SU-DHL-6 (cell line): ENCODE results near the gene LRRTM3.

ENCODE experiments used
- H2AFZ ChIP-seq: fragments of 200-600 bp; sonication (generic); 2 replicates; pipeline ENCODE4 v1.6.1; 2014; ENCODE audit warnings: low read depth, mild to moderate bottlenecking, moderate library complexity, mixed read lengths, antibody characterized with exemption, low read length; ENCODE audit not compliant: severe bottlenecking
- H3F3A ChIP-seq: fragments of 200-600 bp; shearing (Covaris generic); 2 replicates; pipeline ENCODE4 v1.6.0; 2016; ENCODE audit warnings: antibody characterized with exemption, mild to moderate bottlenecking; ENCODE audit not compliant: insufficient read depth
- H3K27ac ChIP-seq: fragments of 200-600 bp; sonication (generic); 2 replicates; pipeline ENCODE4 v1.5.1; 2016; ENCODE audit warnings: low read depth, mild to moderate bottlenecking, low read length, moderate library complexity, mixed read lengths
- H3K27me3 ChIP-seq: fragments of 200-600 bp; sonication (generic), shearing (Covaris generic); 2 replicates; pipeline ENCODE4 v1.6.0; 2014; ENCODE audit warnings: mild to moderate bottlenecking, low read length
- H3K36me3 ChIP-seq: fragments of 200-600 bp; sonication (generic); 2 replicates; pipeline ENCODE4 v1.6.1; 2014; ENCODE audit warnings: mild to moderate bottlenecking, low read length, mixed read lengths
- H3K4me2 ChIP-seq: fragments of 300-600, 200-600 bp; shearing (Covaris generic), sonication (generic); 2 replicates; pipeline ENCODE4 v1.6.0; 2014; ENCODE audit warnings: low read length, low read depth, mild to moderate bottlenecking; ENCODE audit not compliant: poor library complexity, severe bottlenecking
- H3K4me3 ChIP-seq: fragments of 200-600 bp; sonication (generic); 2 replicates; pipeline ENCODE4 v1.5.1; 2014; ENCODE audit warnings: antibody characterized with exemption, low read length, mild to moderate bottlenecking, mixed read lengths; ENCODE audit not compliant: insufficient read depth, poor library complexity, severe bottlenecking
- H3K79me2 ChIP-seq: fragments of 200-600 bp; sonication (generic); 2 replicates; pipeline ENCODE4 v1.6.1; 2014; ENCODE audit warnings: mild to moderate bottlenecking, low read length, moderate library complexity; ENCODE audit not compliant: insufficient read depth
- H3K9ac ChIP-seq: fragments of 200-600 bp; sonication (generic); 2 replicates; pipeline ENCODE4 v1.7.0; 2014; ENCODE audit warnings: mild to moderate bottlenecking, low read length
- H3K9me2 ChIP-seq: fragments of 200-600 bp; sonication (generic); replicated peaks from 2 replicates; pipeline ENCODE4 v1.6.1; 2014; ENCODE audit warnings: low read length; ENCODE audit not compliant: insufficient read depth
- H3K9me3 ChIP-seq: fragments of 200-600 bp; sonication (generic); 2 replicates; pipeline ENCODE4 v1.6.1; 2014; ENCODE audit warnings: low read length, mixed read lengths; ENCODE audit not compliant: insufficient read depth
- H4K20me1 ChIP-seq: fragments of 200-600 bp; sonication (generic); 2 replicates; pipeline ENCODE4 v1.6.1; 2014; ENCODE audit warnings: low read depth, mild to moderate bottlenecking, antibody characterized with exemption, low read length, moderate library complexity, mixed read lengths
- CTCF ChIP-seq: fragments of 200-600 bp; sonication (generic); IDR thresholded peaks from one replicate; pipeline ENCODE4 v1.5.1; 2017; ENCODE audit warnings: antibody characterized with exemption, mild to moderate bottlenecking, low read length, moderate library complexity; ENCODE audit not compliant: insufficient read depth, poor library complexity, severe bottlenecking
- EZH2phosphoT487 ChIP-seq: fragments of 200-600 bp; sonication (generic), shearing (Covaris generic); conservative IDR thresholded peaks from 2 replicates; pipeline ENCODE4 v1.6.1; 2018; ENCODE audit warnings: mild to moderate bottlenecking, antibody characterized with exemption, low read length, moderate library complexity, mixed read lengths

The LRRTM3 gene

GRCh38 chr10:66964946-66965345, 39.1 kb downstream of the LRRTM3 start:
- Histone ChIP-seq H3K27ac (no peak overlapping the region), H3F3A (no peaks in the 10 kb centered on the region), H3K4me2 (no peak overlapping the region), H3K9me2 (no peaks in the 10 kb centered on the region), H4K20me1 (no peaks in the 10 kb centered on the region), H2AFZ (no peak overlapping the region), H3K4me3 (no peak overlapping the region), H3K79me2 (no peaks in the 10 kb centered on the region), H3K9me3 (no peaks in the 10 kb centered on the region), H3K9ac (no peak overlapping the region), H3K36me3 (no peaks in the 10 kb centered on the region), H3K27me3 (no peaks in the 10 kb centered on the region)
- TF ChIP-seq EZH2phosphoT487: no peak
- no peak for TF ChIP-seq CTCF

GRCh38 chr10:66980246-66980815, 54.5 kb downstream of the LRRTM3 start:
- H3K9me3 ChIP-seq: no peaks in the 10 kb centered on the region
- no peak for TF ChIP-seq EZH2phosphoT487
- no peak overlapping the region for H3K27ac ChIP-seq
- no peaks in the 10 kb centered on the region for H3F3A ChIP-seq
- H3K27me3 ChIP-seq: no peaks in the 10 kb centered on the region
- H3K9ac ChIP-seq: no peak overlapping the region
- no peaks in the 10 kb centered on the region for H4K20me1 ChIP-seq
- no peaks in the 10 kb centered on the region for H3K36me3 ChIP-seq
- no peaks in the 10 kb centered on the region for H3K9me2 ChIP-seq
- no peak overlapping the region for H3K4me3 ChIP-seq
- H3K4me2 ChIP-seq: no peak overlapping the region
- H3K79me2 ChIP-seq: no peaks in the 10 kb centered on the region
- H2AFZ ChIP-seq: no peak overlapping the region

- no peak overlapping the region for H3K4me2 ChIP-seq
- H3K9me3 ChIP-seq: no peaks in the 10 kb centered on the region
- H3K27me3 ChIP-seq: no peaks in the 10 kb centered on the region
- H3K36me3 ChIP-seq: no peaks in the 10 kb centered on the region
- H4K20me1 ChIP-seq: no peaks in the 10 kb centered on the region
- H3K9me2 ChIP-seq: no peaks in the 10 kb centered on the region
- no peaks in the 10 kb centered on the region for H3K79me2 ChIP-seq
- TF ChIP-seq EZH2phosphoT487 (no peak), CTCF (no peak)
- no peak overlapping the region for H2AFZ ChIP-seq
- no peak overlapping the region for H3K4me3 ChIP-seq
- no peak overlapping the region for H3K27ac ChIP-seq
- no peak overlapping the region for H3K9ac ChIP-seq
- H3F3A ChIP-seq: no peaks in the 10 kb centered on the region
Measured at GRCh38 chr10:66981361-66982052, 55.7 kb downstream of the LRRTM3 start.

DNA sequence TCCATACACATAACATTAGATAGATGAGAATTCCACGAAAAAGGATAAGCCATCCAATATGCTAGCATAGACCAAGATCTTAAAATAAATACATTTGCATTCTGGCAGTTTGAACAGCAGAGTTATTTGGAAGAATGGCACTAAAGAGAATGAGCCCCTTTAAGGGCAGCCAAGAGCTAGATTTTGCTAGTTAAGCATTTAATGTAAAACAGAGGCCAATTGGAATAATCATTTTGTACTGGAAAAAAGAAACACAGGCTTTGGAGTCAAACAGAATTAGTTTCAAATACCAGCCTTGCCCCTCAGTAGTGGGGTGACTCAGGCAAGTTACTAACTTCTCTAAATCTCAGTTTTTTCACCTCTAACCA, 56.2 kb downstream of the LRRTM3 start:
- Histone ChIP-seq H3K36me3 (no peaks in the 10 kb centered on the region), H3K79me2 (no peaks in the 10 kb centered on the region), H3K4me3 (no peak overlapping the region), H2AFZ (no peak overlapping the region), H3K9me3 (no peaks in the 10 kb centered on the region), H3K9me2 (no peaks in the 10 kb centered on the region), H3K4me2 (no peak overlapping the region), H3F3A (no peaks in the 10 kb centered on the region), H3K27me3 (no peaks in the 10 kb centered on the region), H3K9ac (no peak overlapping the region), H3K27ac (no peak overlapping the region), H4K20me1 (no peaks in the 10 kb centered on the region)
- TF ChIP-seq EZH2phosphoT487: no peak
- no peak for TF ChIP-seq CTCF
